GM19239 (cell line): Measurements from ENCODE around the gene C13orf46.
"Not testable (repeated sequence)": the region's sequence is repeated elsewhere in the genome, so short reads cannot be mapped to it uniquely, and the experiment has no call there.

Experiments used
- DNase-seq: peaks from one replicate; pipeline ENCODE4 v3.0.0; 2011; ENCODE audit warnings: low spot score; ENCODE audit not compliant: insufficient read length
- FAIRE-seq: peaks from 2 replicates; lab custom pipeline; 2011; peaks lifted over from hg19 to GRCh38; lab: Jason Lieb, UNC

The C13orf46 gene

GRCh38 chr13:113973218-113974164, at the start of gene C13orf46:
TSS of gene C13orf46 (minus strand) at chr13:113974076. CDS start at chr13:113973997, 79 bp downstream.
- FAIRE-seq (no peak), DNase-seq (no peak)

- FAIRE-seq (no peak), DNase-seq (no peak)
Observed at GRCh38 chr13:114022876-114023275, 49.0 kb upstream of the C13orf46 start.

GRCh38 chr13:114022309-114022669, 48.4 kb upstream of the C13orf46 start:
- FAIRE-seq (no peak), DNase-seq (no peak)

GRCh38 chr13:114021464-114022308, 47.8 kb upstream of the C13orf46 start:
- FAIRE-seq (no peak), DNase-seq (no peak)

GRCh38 chr13:114020750-114021463, 47.0 kb upstream of the C13orf46 start:
- DNase-seq = no peak
- FAIRE-seq = no peak

- not testable (repeated sequence) for DNase-seq, FAIRE-seq
Observed at GRCh38 chr13:114020134-114020533, 46.3 kb upstream of the C13orf46 start.

GRCh38 chr13:114019367-114019766, 45.5 kb upstream of the C13orf46 start:
- peak; percentile 57 for DNase-seq
- FAIRE-seq = no peak

GRCh38 chr13:114018461-114019055, 44.7 kb upstream of the C13orf46 start:
- no peak for DNase-seq
- no peak for FAIRE-seq

- DNase-seq (no peak), FAIRE-seq (no peak)
Observed at GRCh38 chr13:114017966-114018365, 44.1 kb upstream of the C13orf46 start.

GRCh38 chr13:114017028-114017630, 43.3 kb upstream of the C13orf46 start:
- DNase-seq (no peak), FAIRE-seq (no peak)

GRCh38 chr13:114016321-114017027, 42.6 kb upstream of the C13orf46 start:
- FAIRE-seq = no peak

GRCh38 chr13:114015969-114016295, 42.1 kb upstream of the C13orf46 start:
- FAIRE-seq = no peak

More at GRCh38 chr13:114016321-114017027, 42.6 kb upstream of the C13orf46 start:
- no peak for DNase-seq

GRCh38 chr13:114015111-114015968, 41.5 kb upstream of the C13orf46 start:
- DNase-seq (no peak), FAIRE-seq (no peak)

More at GRCh38 chr13:114015969-114016295, 42.1 kb upstream of the C13orf46 start:
- no peak for DNase-seq

- no peak for DNase-seq
- no peak for FAIRE-seq
Observed at GRCh38 chr13:114013952-114014629, 40.2 kb upstream of the C13orf46 start.

GRCh38 chr13:114013336-114013735, 39.5 kb upstream of the C13orf46 start:
- FAIRE-seq (no peak), DNase-seq (no peak)

- DNase-seq (no peak), FAIRE-seq (no peak)
Observed at GRCh38 chr13:114012921-114013320, 39.0 kb upstream of the C13orf46 start.

- no peak for FAIRE-seq
Observed at GRCh38 chr13:114012141-114012540, 38.3 kb upstream of the C13orf46 start.

More at GRCh38 chr13:114012141-114012540, 38.3 kb upstream of the C13orf46 start:
- no peak for DNase-seq
